HepG2 (cell line): ENCODE measurements around the gene PNKP. TPM values are rescaled to one million over a fixed set of nuclear protein-coding genes. Genes with fewer than 3 reads are reported as not detected.

Experiments
- HES4 ChIP-seq: sonication (generic); formaldehyde crosslinking; IDR thresholded peaks from 2 replicates; pipeline ENCODE4 v1.9.0; 2021; ENCODE audit warnings: mild to moderate bottlenecking, missing genetic modification reagents, borderline replicate concordance
- IKZF1 ChIP-seq: fragments of 450-650 bp; IDR thresholded peaks from 2 replicates; pipeline ENCODE4 v1.7.1; 2016
- KAT7 ChIP-seq: IDR thresholded peaks from 2 replicates; pipeline ENCODE4 v1.6.1; 2018; ENCODE audit warnings: borderline replicate concordance, missing compliant biosample characterization
- KDM1A ChIP-seq: IDR thresholded peaks from 2 replicates; pipeline ENCODE4 v1.6.1; 2016; ENCODE audit warnings: missing compliant biosample characterization
- MBNL3 ChIP-seq: fragments of 250-450 bp; sonication (Bioruptor Pico); conservative IDR thresholded peaks from 2 replicates; pipeline ENCODE4 v1.8.0; 2022; ENCODE audit warnings: mild to moderate bottlenecking, inconsistent platforms
- MXD4 ChIP-seq: IDR thresholded peaks from 2 replicates; pipeline ENCODE4 v1.6.1; 2016; ENCODE audit warnings: mild to moderate bottlenecking, missing biosample characterization, missing genetic modification reagents
- NFKB2 ChIP-seq: sonication (generic); formaldehyde crosslinking; IDR thresholded peaks from 2 replicates; pipeline ENCODE4 v1.4.0; 2020; ENCODE audit warnings: missing genetic modification reagents, borderline replicate concordance
- PCBP2 ChIP-seq: fragments of 200-400 bp; formaldehyde crosslinking; optimal IDR thresholded peaks from 2 replicates; pipeline ENCODE3; 2018; ENCODE audit warnings: low read length, low read depth; ENCODE audit not compliant: poor library complexity, severe bottlenecking
- SIX1 ChIP-seq: sonication (generic); formaldehyde crosslinking; IDR thresholded peaks from 2 replicates; pipeline ENCODE4 v1.4.0; 2020; ENCODE audit warnings: missing genetic modification reagents, borderline replicate concordance
- SIX4 ChIP-seq: sonication (generic); formaldehyde crosslinking; IDR thresholded peaks from 2 replicates; pipeline ENCODE4 v1.4.0; 2020; ENCODE audit warnings: missing genetic modification reagents
- TMF1 ChIP-seq: sonication (generic); formaldehyde crosslinking; IDR thresholded peaks from 2 replicates; pipeline ENCODE4 v1.8.1; 2022; ENCODE audit warnings: low read depth, missing genetic modification reagents
- YEATS2 ChIP-seq: sonication (generic); formaldehyde crosslinking; IDR thresholded peaks from 2 replicates; pipeline ENCODE4 v1.4.0; 2020; ENCODE audit warnings: missing genetic modification reagents, borderline replicate concordance
- ZFP36L2 ChIP-seq: sonication (generic); formaldehyde crosslinking; IDR thresholded peaks from 2 replicates; pipeline ENCODE4 v1.4.0; 2020; ENCODE audit warnings: missing genetic modification reagents
- ZHX1 ChIP-seq: sonication (generic); formaldehyde crosslinking; IDR thresholded peaks from 2 replicates; pipeline ENCODE4 v1.8.1; 2022; ENCODE audit warnings: low read depth, mild to moderate bottlenecking, missing genetic modification reagents
- ZNF20 ChIP-seq: sonication (generic); formaldehyde crosslinking; IDR thresholded peaks from 2 replicates; pipeline ENCODE4 v1.4.0; 2020; ENCODE audit warnings: mild to moderate bottlenecking, moderate library complexity, missing genetic modification reagents
- ZNF296 ChIP-seq: sonication (generic); formaldehyde crosslinking; conservative IDR thresholded peaks from 2 replicates; pipeline ENCODE4 v1.5.0; 2020; ENCODE audit warnings: mild to moderate bottlenecking, missing genetic modification reagents
- ZNF30 ChIP-seq: sonication (generic); formaldehyde crosslinking; IDR thresholded peaks from 2 replicates; pipeline ENCODE4 v1.5.0; 2020; ENCODE audit warnings: mild to moderate bottlenecking, missing genetic modification reagents
- ZNF335 ChIP-seq: sonication (generic); formaldehyde crosslinking; IDR thresholded peaks from 2 replicates; pipeline ENCODE4 v1.4.0; 2020; ENCODE audit warnings: missing genetic modification reagents
- ZNF414 ChIP-seq: sonication (generic); formaldehyde crosslinking; IDR thresholded peaks from 2 replicates; pipeline ENCODE4 v1.5.0; 2020; ENCODE audit warnings: missing genetic modification reagents
- ZNF441 ChIP-seq: sonication (generic); formaldehyde crosslinking; IDR thresholded peaks from 2 replicates; pipeline ENCODE4 v1.7.0; 2021; ENCODE audit warnings: missing genetic modification reagents, borderline replicate concordance
- ZNF543 ChIP-seq: sonication (generic); formaldehyde crosslinking; IDR thresholded peaks from 2 replicates; pipeline ENCODE4 v1.4.0; 2020; ENCODE audit warnings: mild to moderate bottlenecking, missing genetic modification reagents
- ZNF720 ChIP-seq: sonication (generic); formaldehyde crosslinking; IDR thresholded peaks from 2 replicates; pipeline ENCODE4 v1.4.0; 2020; ENCODE audit warnings: missing genetic modification reagents
- polyA plus RNA-seq, 8 experiments: library from polyadenylated mRNA; depleted of rRNA in 3 of 8; stranded (reverse) in 7 of 8; unstranded in 1 of 8; fragments of >200 nt; fragmentation: Illumina TruSeq in 4 of 8; extraction: Trizol in 4 of 8; gene quantifications; 2 replicates each; pipeline versions ENCODE4 v1.2.1 to v1.2.3, GENCODE V29; 2011 to 2016; ENCODE audit warnings: low read depth in 4 of 8, missing spikeins in 1 of 8, mixed read lengths in 1 of 8; ENCODE audit not compliant: insufficient read depth in 1 of 8
- total RNA-seq, 5 experiments: library from RNA; depleted of rRNA; stranded (reverse); fragments of >200 nt; fragmentation: Illumina TruSeq; extraction: Trizol; gene quantifications; 2 replicates each; pipeline ENCODE4 v1.2.3, GENCODE V29; 2016; ENCODE audit warnings: low read depth in 1 of 5
- TF ChIP-seq, protein P1 (sequence below): sonication (generic); formaldehyde crosslinking; conservative IDR thresholded peaks from 2 replicates; pipeline ENCODE4 v1.8.1; 2023; ENCODE audit warnings: missing genetic modification reagents

PNKP gene
- total and polyA plus RNA-seq, 2 of the 13 experiments (the other 11 are each of a cell fraction or from before 2014, with no cell fraction given) = 12.7 to 27.1 TPM

- TF ChIP-seq ZNF296 (CRISPR knock-in tag) (no peak), ZNF543 (CRISPR knock-in tag) (peak; percentile 14; the same call in 1 of the 2 replicates), SIX4 (CRISPR knock-in tag) (no peak), ZHX1 (CRISPR knock-in tag) (no peak), ZNF335 (CRISPR knock-in tag) (peak; percentile 29; the same call in 1 of the 2 replicates), ZFP36L2 (CRISPR knock-in tag) (no peak), ZNF30 (CRISPR knock-in tag) (no peak), MBNL3 (CRISPR knock-in tag) (no peak), ZNF20 (CRISPR knock-in tag) (no peak), KDM1A (CRISPR knock-in tag) (no peak), ZNF720 (CRISPR knock-in tag) (no peak), IKZF1 (no peak), HES4 (CRISPR knock-in tag) (no peak), SIX1 (CRISPR knock-in tag) (no peak), ZNF414 (no peak), NFKB2 (CRISPR knock-in tag) (peak; percentile 52; the same call in 1 of the 2 replicates), ZNF441 (CRISPR knock-in tag) (no peak), TMF1 (CRISPR knock-in tag) (no peak; the same call in 1 of the 2 replicates), PCBP2 (no peak), MXD4 (peak; percentile 51; the same call in 1 of the 2 replicates), KAT7 (peak; percentile 73; the same call in 1 of the 2 replicates), YEATS2 (peak; percentile 58; the same call in 1 of the 2 replicates)
- TF ChIP-seq, protein P1, sequence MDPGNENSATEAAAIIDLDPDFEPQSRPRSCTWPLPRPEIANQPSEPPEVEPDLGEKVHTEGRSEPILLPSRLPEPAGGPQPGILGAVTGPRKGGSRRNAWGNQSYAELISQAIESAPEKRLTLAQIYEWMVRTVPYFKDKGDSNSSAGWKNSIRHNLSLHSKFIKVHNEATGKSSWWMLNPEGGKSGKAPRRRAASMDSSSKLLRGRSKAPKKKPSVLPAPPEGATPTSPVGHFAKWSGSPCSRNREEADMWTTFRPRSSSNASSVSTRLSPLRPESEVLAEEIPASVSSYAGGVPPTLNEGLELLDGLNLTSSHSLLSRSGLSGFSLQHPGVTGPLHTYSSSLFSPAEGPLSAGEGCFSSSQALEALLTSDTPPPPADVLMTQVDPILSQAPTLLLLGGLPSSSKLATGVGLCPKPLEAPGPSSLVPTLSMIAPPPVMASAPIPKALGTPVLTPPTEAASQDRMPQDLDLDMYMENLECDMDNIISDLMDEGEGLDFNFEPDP (CRISPR knock-in tag) = no peak
Measured at GRCh38 chr19:49850487-49851342, 16.7 kb downstream of the PNKP start, which contains the start of gene PTOV1 (continued).
